Upper lobe of left lung (tissue), 4 donors: ENCODE results near the gene NF1.

Experiments used
- EP300 ChIP-seq, 4 donors: sonication (generic); formaldehyde crosslinking; IDR thresholded peaks; one replicate each; pipeline ENCODE4 v1.5.1; 2017; ENCODE audit warnings: antibody characterized with exemption in 4 of 4, control low read depth in 2 of 4
- POLR2A ChIP-seq, 4 donors: fragments of 450-650 bp; IDR thresholded peaks; one replicate each; pipeline ENCODE4 v1.5.1; 2016 to 2017; ENCODE audit warnings: antibody characterized with exemption in 4 of 4, mild to moderate bottlenecking in 2 of 4
- POLR2AphosphoS5 ChIP-seq, 2 donors: sonication (generic); formaldehyde crosslinking; IDR thresholded peaks; one replicate each; pipeline ENCODE4 v1.5.1; 2017; ENCODE audit warnings: antibody characterized with exemption in 2 of 2
- TF ChIP-seq, protein P1 (sequence below), 6 experiments: fragments of 450-650 bp in 4 of 6; fragments of 200-600 bp in 2 of 6; sonication (generic) in 2 of 6; IDR thresholded peaks; one replicate each; pipeline ENCODE4 v1.5.1; 2016 to 2019; ENCODE audit warnings: antibody characterized with exemption in 6 of 6

DNA sequence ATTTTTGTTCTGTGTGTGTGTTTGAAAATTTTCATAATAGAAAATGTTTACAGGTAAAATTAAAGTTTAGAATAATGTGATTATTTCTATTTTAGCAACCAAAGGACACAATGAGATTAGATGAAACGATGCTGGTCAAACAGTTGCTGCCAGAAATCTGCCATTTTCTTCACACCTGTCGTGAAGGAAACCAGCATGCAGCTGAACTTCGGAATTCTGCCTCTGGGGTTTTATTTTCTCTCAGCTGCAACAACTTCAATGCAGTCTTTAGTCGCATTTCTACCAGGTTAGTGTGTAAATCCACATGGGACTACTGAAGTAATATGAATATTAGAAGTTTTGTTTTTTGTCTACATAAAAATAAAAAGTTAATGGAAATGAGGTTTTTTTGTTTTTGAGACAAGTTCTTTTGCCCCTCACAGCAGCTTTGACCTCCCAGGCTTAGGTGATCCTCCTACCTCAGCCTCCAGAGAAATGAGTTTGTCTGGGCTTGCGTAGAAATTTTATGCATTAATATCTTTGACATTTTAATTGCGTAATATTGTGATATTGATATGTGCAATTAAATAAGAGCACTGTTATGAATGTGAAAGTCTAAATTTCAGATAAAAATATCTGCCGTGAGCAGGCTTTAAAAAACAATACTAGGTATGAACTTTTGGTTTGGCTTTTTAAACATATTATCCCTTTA, 68.5 kb downstream of the NF1 start:
- TF ChIP-seq, protein P1, sequence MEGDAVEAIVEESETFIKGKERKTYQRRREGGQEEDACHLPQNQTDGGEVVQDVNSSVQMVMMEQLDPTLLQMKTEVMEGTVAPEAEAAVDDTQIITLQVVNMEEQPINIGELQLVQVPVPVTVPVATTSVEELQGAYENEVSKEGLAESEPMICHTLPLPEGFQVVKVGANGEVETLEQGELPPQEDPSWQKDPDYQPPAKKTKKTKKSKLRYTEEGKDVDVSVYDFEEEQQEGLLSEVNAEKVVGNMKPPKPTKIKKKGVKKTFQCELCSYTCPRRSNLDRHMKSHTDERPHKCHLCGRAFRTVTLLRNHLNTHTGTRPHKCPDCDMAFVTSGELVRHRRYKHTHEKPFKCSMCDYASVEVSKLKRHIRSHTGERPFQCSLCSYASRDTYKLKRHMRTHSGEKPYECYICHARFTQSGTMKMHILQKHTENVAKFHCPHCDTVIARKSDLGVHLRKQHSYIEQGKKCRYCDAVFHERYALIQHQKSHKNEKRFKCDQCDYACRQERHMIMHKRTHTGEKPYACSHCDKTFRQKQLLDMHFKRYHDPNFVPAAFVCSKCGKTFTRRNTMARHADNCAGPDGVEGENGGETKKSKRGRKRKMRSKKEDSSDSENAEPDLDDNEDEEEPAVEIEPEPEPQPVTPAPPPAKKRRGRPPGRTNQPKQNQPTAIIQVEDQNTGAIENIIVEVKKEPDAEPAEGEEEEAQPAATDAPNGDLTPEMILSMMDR (IDR thresholded peaks at IDR 0.05), result no peak
- TF ChIP-seq POLR2AphosphoS5 (IDR thresholded peaks at IDR 0.05) (no peak), EP300 (IDR thresholded peaks at IDR 0.05) (no peak), POLR2A (IDR thresholded peaks at IDR 0.05) (no peak)
